ENCODE results near the gene CDK14.

CDK14 gene

DNA sequence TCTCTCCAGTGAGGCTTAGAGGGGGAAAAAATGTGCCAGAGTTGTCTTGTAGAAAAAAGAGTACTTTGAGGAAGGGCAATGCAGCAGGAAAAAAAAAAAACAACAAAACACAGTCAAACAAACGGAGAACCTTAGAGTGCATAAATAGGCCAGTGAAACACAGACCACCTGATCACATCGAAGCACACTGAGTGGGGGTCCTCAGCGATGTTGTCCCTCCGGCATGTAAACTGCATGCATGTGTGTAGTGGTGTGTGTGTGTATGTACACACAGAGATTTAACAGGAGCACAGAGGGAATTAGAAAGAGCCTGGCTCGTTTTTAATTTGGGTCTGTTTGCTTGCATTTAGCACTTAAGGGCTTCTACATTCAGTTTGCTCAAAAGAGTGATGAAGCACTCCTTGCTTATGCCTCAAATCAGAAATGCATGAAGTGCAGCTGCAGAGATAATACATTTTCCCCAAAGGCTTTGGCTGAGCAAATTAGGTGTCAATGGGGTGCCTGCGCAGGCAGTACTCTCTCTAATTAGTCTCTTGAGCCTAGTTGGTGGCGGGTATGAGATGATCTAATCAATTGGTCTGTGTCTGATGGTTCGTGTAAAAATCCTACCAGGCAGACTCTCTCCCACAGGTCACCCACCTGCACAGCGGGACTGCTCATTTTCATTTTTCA, 605.5 kb downstream of the CDK14 start:
- TF ChIP-seq, protein P1, sequence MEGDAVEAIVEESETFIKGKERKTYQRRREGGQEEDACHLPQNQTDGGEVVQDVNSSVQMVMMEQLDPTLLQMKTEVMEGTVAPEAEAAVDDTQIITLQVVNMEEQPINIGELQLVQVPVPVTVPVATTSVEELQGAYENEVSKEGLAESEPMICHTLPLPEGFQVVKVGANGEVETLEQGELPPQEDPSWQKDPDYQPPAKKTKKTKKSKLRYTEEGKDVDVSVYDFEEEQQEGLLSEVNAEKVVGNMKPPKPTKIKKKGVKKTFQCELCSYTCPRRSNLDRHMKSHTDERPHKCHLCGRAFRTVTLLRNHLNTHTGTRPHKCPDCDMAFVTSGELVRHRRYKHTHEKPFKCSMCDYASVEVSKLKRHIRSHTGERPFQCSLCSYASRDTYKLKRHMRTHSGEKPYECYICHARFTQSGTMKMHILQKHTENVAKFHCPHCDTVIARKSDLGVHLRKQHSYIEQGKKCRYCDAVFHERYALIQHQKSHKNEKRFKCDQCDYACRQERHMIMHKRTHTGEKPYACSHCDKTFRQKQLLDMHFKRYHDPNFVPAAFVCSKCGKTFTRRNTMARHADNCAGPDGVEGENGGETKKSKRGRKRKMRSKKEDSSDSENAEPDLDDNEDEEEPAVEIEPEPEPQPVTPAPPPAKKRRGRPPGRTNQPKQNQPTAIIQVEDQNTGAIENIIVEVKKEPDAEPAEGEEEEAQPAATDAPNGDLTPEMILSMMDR (IDR thresholded peaks at IDR 0.05) = no peak

DNA sequence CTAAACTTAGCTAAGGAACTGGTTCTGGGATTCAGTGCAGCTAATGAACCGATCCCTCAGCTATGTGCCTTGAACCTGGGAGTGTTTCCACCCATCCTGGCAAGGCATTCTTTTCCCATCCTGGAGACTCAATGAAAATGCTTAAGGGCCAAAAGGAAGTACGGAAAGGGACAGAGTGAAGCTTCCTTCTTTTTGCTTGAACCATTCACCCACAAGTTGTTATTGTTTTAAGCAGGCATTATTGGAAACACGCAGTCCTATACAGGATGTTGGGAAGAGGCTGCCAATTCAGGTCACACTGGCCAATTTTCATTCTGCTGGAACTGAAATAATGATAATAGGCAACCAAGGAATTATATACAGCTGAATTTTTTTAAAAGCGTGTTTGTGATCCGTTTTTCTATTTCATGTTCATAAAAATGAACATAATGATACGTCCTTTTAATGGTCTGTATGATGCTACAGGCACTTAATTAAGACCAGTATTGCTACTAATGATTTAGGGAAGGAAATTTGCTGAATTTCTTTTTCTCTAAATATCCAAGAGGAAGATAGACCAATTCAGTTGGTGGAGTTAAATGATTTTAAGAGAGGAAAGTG, 610.3 kb downstream of the CDK14 start:
- TF ChIP-seq, protein P1 (IDR thresholded peaks at IDR 0.05) = no peak

DNA sequence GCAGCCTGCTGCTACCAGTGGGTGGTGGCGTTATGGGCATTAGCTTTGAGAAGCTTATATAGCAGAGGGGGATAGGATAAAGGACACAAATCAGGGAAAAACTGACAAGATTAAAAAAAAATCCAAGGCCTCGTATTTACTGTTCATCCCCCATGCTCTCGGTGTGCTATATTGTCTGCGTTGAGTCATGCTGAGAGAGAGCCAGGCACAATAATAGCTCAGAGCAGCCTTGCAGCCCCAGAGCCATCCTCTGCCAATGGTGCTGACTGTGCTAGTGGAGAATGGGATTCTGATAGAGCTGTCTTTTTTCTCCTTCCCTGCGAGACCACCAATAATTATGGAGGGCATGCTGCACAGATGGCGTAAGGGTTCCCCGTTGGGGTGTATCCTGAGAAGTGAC, 616.5 kb downstream of the CDK14 start:
- TF ChIP-seq, protein P1 (IDR thresholded peaks at IDR 0.05) = no peak

DNA sequence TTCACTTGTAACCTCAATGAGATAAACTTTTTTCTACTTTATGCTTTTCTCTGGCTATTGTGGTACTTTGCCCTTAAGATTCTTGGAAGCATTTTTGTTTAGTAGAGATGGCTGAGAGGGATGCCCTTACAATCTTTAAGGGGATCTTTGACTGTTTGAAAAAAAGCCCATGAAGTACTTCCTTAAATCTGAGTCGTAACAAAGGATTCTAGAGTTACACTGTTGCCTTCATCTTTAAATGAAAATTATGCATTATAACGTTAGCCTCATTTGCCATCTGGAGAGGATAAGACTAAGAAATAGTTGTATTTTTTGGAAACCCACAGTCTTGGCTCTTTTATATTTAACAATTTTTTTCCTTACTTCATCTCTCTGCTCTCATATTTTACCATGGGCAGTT, 630.3 kb downstream of the CDK14 start:
- TF ChIP-seq, protein P1 (IDR thresholded peaks at IDR 0.05) = no peak

DNA sequence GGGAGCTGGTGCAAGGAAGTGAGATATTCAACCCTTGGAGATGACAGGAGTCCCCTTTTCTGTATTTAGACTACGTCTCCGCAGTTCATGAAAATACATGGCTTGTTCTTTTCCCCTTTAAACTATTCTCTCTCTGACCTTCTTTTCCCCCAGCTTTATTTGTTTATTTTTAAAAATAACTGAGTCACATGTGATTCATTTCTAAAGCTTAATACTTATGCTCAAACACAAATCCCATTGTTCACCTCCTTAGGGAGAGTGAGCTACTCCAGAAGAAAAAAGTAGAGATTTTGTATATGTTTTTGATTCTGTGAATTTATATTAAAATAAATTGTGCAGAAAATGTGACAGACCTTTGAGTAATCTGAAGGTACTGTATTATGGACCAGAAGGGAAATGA, 632.2 kb downstream of the CDK14 start:
- TF ChIP-seq, protein P1 (IDR thresholded peaks at IDR 0.05) = no peak

DNA sequence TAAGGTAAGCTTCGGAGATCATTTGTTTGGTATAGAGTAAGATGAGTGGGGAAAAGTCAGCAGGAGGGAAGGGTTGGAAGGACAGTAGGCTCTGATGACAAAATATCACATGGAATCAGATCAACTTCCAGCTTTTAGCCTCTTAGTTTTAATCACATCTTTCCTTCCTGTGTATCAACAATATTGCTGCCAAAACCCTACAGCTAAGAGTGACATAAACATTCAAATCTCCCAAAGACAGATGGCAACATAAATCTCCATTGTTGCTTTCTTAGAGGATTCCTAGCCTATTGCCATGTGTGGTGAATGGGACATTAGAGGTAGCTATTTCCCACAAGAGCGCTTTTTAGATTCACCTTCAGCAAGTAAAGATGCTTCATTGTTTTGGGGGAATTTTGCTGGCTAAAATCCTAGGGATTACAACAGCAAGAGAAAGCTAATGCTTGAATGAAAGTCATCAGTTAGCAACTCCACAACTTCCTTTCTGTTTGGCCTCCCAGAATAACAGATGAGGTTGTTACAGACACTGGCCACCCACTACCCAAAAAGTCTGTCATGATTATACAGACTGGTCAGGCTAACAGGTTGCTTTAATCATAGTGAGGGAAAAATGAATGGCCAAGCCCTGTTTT, 632.9 kb downstream of the CDK14 start:
- TF ChIP-seq, protein P1 (IDR thresholded peaks at IDR 0.05) = no peak

DNA sequence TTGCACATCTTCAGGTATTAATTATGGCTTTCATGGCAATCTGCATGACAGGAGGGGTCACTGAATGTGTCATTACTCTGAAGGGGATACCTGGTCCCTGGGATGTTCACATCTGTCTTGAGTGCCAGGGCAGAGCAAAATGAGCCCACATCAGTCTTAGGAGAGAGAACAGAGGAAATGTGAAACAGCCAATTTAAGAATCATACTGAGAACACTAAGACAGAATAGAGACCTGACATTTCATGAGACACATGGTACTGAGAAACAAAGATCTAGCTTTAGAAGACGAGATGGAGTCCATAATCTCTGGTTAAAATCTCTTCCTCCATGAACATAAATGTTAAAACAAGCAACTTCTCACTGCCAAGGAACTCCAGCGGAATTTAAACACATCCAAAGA, 634.0 kb downstream of the CDK14 start:
- TF ChIP-seq, protein P1 (IDR thresholded peaks at IDR 0.05) = no peak

All from LNCAP (cell line).